Stimulated activated CD4-positive, alpha-beta T cell treated with anti-CD3 and anti-CD28 coated beads, Interleukin-12 subunit alpha, Interleukin-12 subunit beta, amount 100 ng/mL, for 4 hours (primary cell): Measurements from ENCODE around the gene CORO2A.

Experiments
- DNase-seq: peaks from one replicate; pipeline ENCODE4 v3.0.0-alpha.2; 2020

The CORO2A gene

GRCh38 chr9:98168153-98168780, 24.2 kb downstream of the CORO2A start:
- DNase-seq, result no peak

- no peak for DNase-seq
These were observed 27.5 kb downstream of the CORO2A start for GRCh38 chr9:98164912-98165311.

GRCh38 chr9:98162613-98163012, 29.8 kb downstream of the CORO2A start:
- DNase-seq, result no peak

- no peak for DNase-seq
These were observed 30.6 kb downstream of the CORO2A start for GRCh38 chr9:98161851-98162250.

GRCh38 chr9:98159790-98160189, 32.6 kb downstream of the CORO2A start:
- no peak for DNase-seq

GRCh38 chr9:98159301-98159700, 33.1 kb downstream of the CORO2A start:
- DNase-seq, result no peak

- DNase-seq, result no peak
These were observed 34.2 kb downstream of the CORO2A start for GRCh38 chr9:98158071-98158831.

- DNase-seq, result no peak
These were observed 35.1 kb downstream of the CORO2A start for GRCh38 chr9:98157372-98157771.

- DNase-seq, result no peak
These were observed 37.8 kb downstream of the CORO2A start for GRCh38 chr9:98154678-98155077.

GRCh38 chr9:98152526-98152925, 39.9 kb downstream of the CORO2A start:
- DNase-seq, result no peak

- DNase-seq, result no peak
These were observed 41.7 kb downstream of the CORO2A start for GRCh38 chr9:98150721-98151120.

GRCh38 chr9:98150164-98150563, 42.3 kb downstream of the CORO2A start:
- no peak for DNase-seq

GRCh38 chr9:98149422-98149821, 43.0 kb downstream of the CORO2A start:
- no peak for DNase-seq

GRCh38 chr9:98148486-98148885, 44.0 kb downstream of the CORO2A start:
- DNase-seq, result no peak

GRCh38 chr9:98147582-98147981, 44.9 kb downstream of the CORO2A start:
- no peak for DNase-seq

GRCh38 chr9:98146101-98146991, 46.1 kb downstream of the CORO2A start:
- no peak for DNase-seq

- DNase-seq, result no peak
These were observed 47.8 kb downstream of the CORO2A start for GRCh38 chr9:98144631-98145030.

GRCh38 chr9:98144076-98144475, 48.4 kb downstream of the CORO2A start:
- no peak for DNase-seq

GRCh38 chr9:98142925-98143481, 49.4 kb downstream of the CORO2A start:
- no peak for DNase-seq

- no peak for DNase-seq
These were observed 50.1 kb downstream of the CORO2A start for GRCh38 chr9:98142182-98142907.

GRCh38 chr9:98140503-98140902, 51.9 kb downstream of the CORO2A start:
- no peak for DNase-seq

- DNase-seq, result no peak
These were observed 55.9 kb downstream of the CORO2A start for GRCh38 chr9:98136489-98136888.

GRCh38 chr9:98135938-98136337, 56.5 kb downstream of the CORO2A start:
- DNase-seq, result no peak
